RKO (cell line): ENCODE measurements around the gene VAMP8.
"Not testable (repeated sequence)": the region's sequence is repeated elsewhere in the genome, so short reads cannot be mapped to it uniquely, and the experiment has no call there.

Experiments used
- DNase-seq: peaks from one replicate; pipeline ENCODE4 v3.0.0-alpha.2; 2016; ENCODE audit warnings: low spot score

Gene VAMP8

GRCh38 chr2:85577386-85578242, at the start of gene VAMP8:
Gene VAMP8, plus strand, starts transcription at chr2:85577586. Its CDS starts 61 bp downstream, at chr2:85577647.
- no peak for DNase-seq

GRCh38 chr2:85527787-85528186, 49.6 kb upstream of the VAMP8 start:
- DNase-seq: no peak

- DNase-seq: no peak
Observed at GRCh38 chr2:85528355-85528754, 49.0 kb upstream of the VAMP8 start.

GRCh38 chr2:85529809-85530208, 47.6 kb upstream of the VAMP8 start:
- no peak for DNase-seq

- DNase-seq: no peak
Observed at GRCh38 chr2:85531589-85531988, 45.8 kb upstream of the VAMP8 start.

- no peak for DNase-seq
Observed at GRCh38 chr2:85534099-85534498, 43.3 kb upstream of the VAMP8 start.

GRCh38 chr2:85534881-85535280, 42.5 kb upstream of the VAMP8 start:
- DNase-seq: no peak

- peak; percentile 75 for DNase-seq
Observed at GRCh38 chr2:85536479-85536878, 40.9 kb upstream of the VAMP8 start.

- DNase-seq: peak; percentile 57
Observed at GRCh38 chr2:85537600-85538506, 39.5 kb upstream of the VAMP8 start.

GRCh38 chr2:85538507-85539360, 38.7 kb upstream of the VAMP8 start, which contains the start of gene MAT2A:
Gene MAT2A, plus strand, starts transcription at chr2:85539168. Its CDS starts 120 bp downstream, at chr2:85539288.
- DNase-seq: peak; percentile 91

- DNase-seq: peak; percentile 81
Observed at GRCh38 chr2:85539361-85540132, 37.8 kb upstream of the VAMP8 start.

GRCh38 chr2:85540133-85540648, 37.2 kb upstream of the VAMP8 start:
- DNase-seq: peak; percentile 53

- DNase-seq: no peak
Observed at GRCh38 chr2:85541262-85541661, 36.1 kb upstream of the VAMP8 start.

GRCh38 chr2:85541753-85542457, 35.5 kb upstream of the VAMP8 start:
- no peak for DNase-seq

- DNase-seq: no peak
Observed at GRCh38 chr2:85542777-85543176, 34.6 kb upstream of the VAMP8 start.

GRCh38 chr2:85544254-85544691, 33.1 kb upstream of the VAMP8 start:
- DNase-seq: not testable (repeated sequence)

- DNase-seq: peak; percentile 16
Observed at GRCh38 chr2:85544915-85545779, 32.2 kb upstream of the VAMP8 start.

- DNase-seq: peak; percentile 44
Observed at GRCh38 chr2:85545780-85546240, 31.6 kb upstream of the VAMP8 start.
